ENCODE data around the gene HCN3.
A peak's percentile ranks its signal among the peaks of the same experiment; 100 is the strongest.
"Not testable (repeated sequence)": the region's sequence is repeated elsewhere in the genome, so short reads cannot be mapped to it uniquely, and the experiment has no call there.

The HCN3 gene

GRCh38 chr1:155318082-155318481, 40.8 kb downstream of the HCN3 start:
- DNase-seq = no peak

- DNase-seq = no peak
Observed at GRCh38 chr1:155319536-155319935, 42.3 kb downstream of the HCN3 start.

GRCh38 chr1:155320252-155320651, 43.0 kb downstream of the HCN3 start:
- no peak for DNase-seq

GRCh38 chr1:155320661-155321617, 43.7 kb downstream of the HCN3 start, which contains the start of gene RUSC1:
Gene RUSC1, plus strand, starts transcription at chr1:155320894. Its CDS starts 880 bp downstream, at chr1:155321774.
- peak; percentile 57 for DNase-seq

GRCh38 chr1:155321639-155322503, 44.6 kb downstream of the HCN3 start:
- no peak for DNase-seq

GRCh38 chr1:155322571-155322952, 45.3 kb downstream of the HCN3 start:
- no peak for DNase-seq

- DNase-seq = peak; percentile 63
Observed at GRCh38 chr1:155322953-155323728, 45.9 kb downstream of the HCN3 start.

GRCh38 chr1:155323729-155324036, 46.4 kb downstream of the HCN3 start:
- peak; percentile 82 for DNase-seq

GRCh38 chr1:155324037-155324716, 46.9 kb downstream of the HCN3 start:
- peak; percentile 88 for DNase-seq

GRCh38 chr1:155324717-155325602, 47.7 kb downstream of the HCN3 start:
- no peak for DNase-seq

GRCh38 chr1:155325603-155325893, 48.3 kb downstream of the HCN3 start:
- DNase-seq = no peak

GRCh38 chr1:155326020-155326526, 48.8 kb downstream of the HCN3 start:
- no peak for DNase-seq

GRCh38 chr1:155326631-155327037, 49.4 kb downstream of the HCN3 start:
- DNase-seq = no peak

GRCh38 chr1:155327981-155328380, 50.7 kb downstream of the HCN3 start:
- DNase-seq = no peak

- DNase-seq = not testable (repeated sequence)
Observed at GRCh38 chr1:155328856-155329255, 51.6 kb downstream of the HCN3 start.

GRCh38 chr1:155329980-155330598, 52.8 kb downstream of the HCN3 start:
- no peak for DNase-seq

GRCh38 chr1:155334962-155335361, 57.7 kb downstream of the HCN3 start:
- no peak for DNase-seq

Data from CD4-positive, alpha-beta T cell treated with Interleukin-4 for 4 hours (primary cell).